Measurements from ENCODE around the gene MUC12. TPM values are rescaled to one million over a fixed set of nuclear protein-coding genes. Genes with fewer than 3 reads are reported as not detected.
"Not testable (repeated sequence)": the region's sequence is repeated elsewhere in the genome, so short reads cannot be mapped to it uniquely, and the experiment has no call there.

MUC12 gene
- total RNA-seq, 5 donors from 2014 or later (not counting 1 experiment from before 2014, with no cell fraction given), result 0.09 to 0.51 (median 0.33) TPM; not detected in 2

GRCh38 chr7:101064176-101064550 lies 94.8 kb downstream of the MUC12 start:
- peaks cover 38 to 54% of the 10 kb centered on the region in 2 donors for H3K27me3 Mint-ChIP-seq
- H3K36me3 Mint-ChIP-seq; H3K36me3 ChIP-seq (ENCODE audit: control insufficient read depth in 2 of 2, extremely low read depth in 1 of 2, insufficient read depth in 1 of 2, low read length in 1 of 2); H3K4me1 ChIP-seq (ENCODE audit: control insufficient read depth in 1 of 2, extremely low read depth in 1 of 2, insufficient read depth in 2 of 2, low read length in 2 of 2); H3K4me1 Mint-ChIP-seq; POLR2A ChIA-PET; H3K27ac Mint-ChIP-seq; H3K27ac ChIP-seq (ENCODE audit: low read length); H3K4me3 ChIP-seq (ENCODE audit: control insufficient read depth in 1 of 2, extremely low read depth in 1 of 2, low read length in 1 of 2); H3K9me3 Mint-ChIP-seq; ATAC-seq (replicated peaks in 1 of 4); H3K4me3 Mint-ChIP-seq; H3K9me3 ChIP-seq; DNase-seq: not testable (repeated sequence)
- CTCF ChIA-PET, result interaction anchor here (0.6 kb wide), 2 partner anchors 12 to 80 kb away, joined by 3 read pairs; no protein-coding TSS in a partner anchor
- H3K27me3 ChIP-seq (replicated peaks in 1 of 2; ENCODE audit: control insufficient read depth in 2 of 2, extremely low read depth in 1 of 2, insufficient read depth in 2 of 2, low read length in 1 of 2), result peaks cover 2 to 75% of the 10 kb centered on the region in 2 experiments
- WGBS (ENCODE audit: insufficient coverage), result 38% methylated on average over 6 of the region's 9 CpGs

- H3K27ac Mint-ChIP-seq; H3K9me3 ChIP-seq; H3K4me1 Mint-ChIP-seq; DNase-seq; H3K4me1 ChIP-seq (ENCODE audit: control insufficient read depth in 1 of 2, extremely low read depth in 1 of 2, insufficient read depth in 2 of 2, low read length in 2 of 2); H3K36me3 ChIP-seq (ENCODE audit: control insufficient read depth in 2 of 2, extremely low read depth in 1 of 2, insufficient read depth in 1 of 2, low read length in 1 of 2); H3K9me3 Mint-ChIP-seq; H3K4me3 ChIP-seq (ENCODE audit: control insufficient read depth in 1 of 2, extremely low read depth in 1 of 2, low read length in 1 of 2); H3K4me3 Mint-ChIP-seq; POLR2A ChIA-PET; H3K27ac ChIP-seq (ENCODE audit: low read length); ATAC-seq (replicated peaks in 1 of 4); H3K36me3 Mint-ChIP-seq: not testable (repeated sequence)
- WGBS (ENCODE audit: insufficient coverage), result 46% methylated on average over 2 of the region's 3 CpGs
- CTCF ChIA-PET, result interaction anchor here in 1 of 2 donors (0.6 kb wide), 2 partner anchors 143 to 164 kb away, joined by 3 to 5 read pairs; no protein-coding TSS in a partner anchor
- H3K27me3 ChIP-seq (replicated peaks in 1 of 2; ENCODE audit: control insufficient read depth in 2 of 2, extremely low read depth in 1 of 2, insufficient read depth in 2 of 2, low read length in 1 of 2), result peaks cover 2 to 72% of the 10 kb centered on the region in 2 experiments
- peaks cover 41 to 49% of the 10 kb centered on the region in 2 donors for H3K27me3 Mint-ChIP-seq
These were observed 95.8 kb downstream of the MUC12 start for GRCh38 chr7:101065162-101065561.

- no peaks in the 10 kb centered on the region for H3K36me3 Mint-ChIP-seq
- ChIA-PET POLR2A (no interaction called here), CTCF (no interaction called here)
- H3K27me3 Mint-ChIP-seq, result peaks cover 36 to 43% of the 10 kb centered on the region in 2 donors
- H3K36me3 ChIP-seq (ENCODE audit: control insufficient read depth in 2 of 2, extremely low read depth in 1 of 2, insufficient read depth in 1 of 2, low read length in 1 of 2), result no peaks in the 10 kb centered on the region
- no peaks in the 10 kb centered on the region for H3K4me1 ChIP-seq (ENCODE audit: control insufficient read depth in 1 of 2, extremely low read depth in 1 of 2, insufficient read depth in 2 of 2, low read length in 2 of 2)
- 63% methylated on average over 9 of the region's 15 CpGs for WGBS (ENCODE audit: insufficient coverage)
- no peak overlapping the region for H3K27ac Mint-ChIP-seq
- H3K27ac ChIP-seq (ENCODE audit: low read length), result no peak overlapping the region
- no peaks in the 10 kb centered on the region for H3K9me3 ChIP-seq
- H3K4me3 Mint-ChIP-seq, result no peak overlapping the region
- H3K4me3 ChIP-seq (ENCODE audit: control insufficient read depth in 1 of 2, extremely low read depth in 1 of 2, low read length in 1 of 2), result no peak overlapping the region
- no peaks in the 10 kb centered on the region for H3K4me1 Mint-ChIP-seq
- peaks cover 2 to 64% of the 10 kb centered on the region in 2 experiments for H3K27me3 ChIP-seq (replicated peaks in 1 of 2; ENCODE audit: control insufficient read depth in 2 of 2, extremely low read depth in 1 of 2, insufficient read depth in 2 of 2, low read length in 1 of 2)
- DNase-seq (no peak), ATAC-seq (replicated peaks in 1 of 4) (no peak)
- no peaks in the 10 kb centered on the region for H3K9me3 Mint-ChIP-seq
These were observed 96.9 kb downstream of the MUC12 start for GRCh38 chr7:101066141-101066832.

GRCh38 chr7:101066833-101067177 lies 97.4 kb downstream of the MUC12 start:
- no peak for ATAC-seq (replicated peaks in 1 of 4)
- Mint-ChIP-seq H3K27ac (no peak overlapping the region), H3K9me3 (no peaks in the 10 kb centered on the region), H3K4me3 (no peak overlapping the region), H3K4me1 (no peaks in the 10 kb centered on the region), H3K27me3 (peaks cover 35 to 41% of the 10 kb centered on the region in 2 donors), H3K36me3 (no peaks in the 10 kb centered on the region)
- H3K36me3 ChIP-seq (ENCODE audit: control insufficient read depth in 2 of 2, extremely low read depth in 1 of 2, insufficient read depth in 1 of 2, low read length in 1 of 2), result no peaks in the 10 kb centered on the region
- CTCF ChIA-PET, result no interaction called here
- H3K27ac ChIP-seq (ENCODE audit: low read length), result no peak overlapping the region
- WGBS (ENCODE audit: insufficient coverage), result 70% methylated on average over 7 of the region's 7 CpGs
- POLR2A ChIA-PET, result interaction anchor here in 1 of 2 donors (0.5 kb wide), 1 partner anchor 23 kb away, joined by 11 read pairs; no protein-coding TSS in a partner anchor
- no peaks in the 10 kb centered on the region for H3K9me3 ChIP-seq
- peaks cover 2 to 60% of the 10 kb centered on the region in 2 experiments for H3K27me3 ChIP-seq (replicated peaks in 1 of 2; ENCODE audit: control insufficient read depth in 2 of 2, extremely low read depth in 1 of 2, insufficient read depth in 2 of 2, low read length in 1 of 2)
- H3K4me1 ChIP-seq (ENCODE audit: control insufficient read depth in 1 of 2, extremely low read depth in 1 of 2, insufficient read depth in 2 of 2, low read length in 2 of 2), result no peaks in the 10 kb centered on the region
- H3K4me3 ChIP-seq (ENCODE audit: control insufficient read depth in 1 of 2, extremely low read depth in 1 of 2, low read length in 1 of 2), result no peak overlapping the region
- no peak for DNase-seq

- Histone ChIP-seq H3K9me3 (no peaks in the 10 kb centered on the region), H3K4me3 (ENCODE audit: control insufficient read depth in 1 of 2, extremely low read depth in 1 of 2, low read length in 1 of 2) (no peak overlapping the region), H3K36me3 (ENCODE audit: control insufficient read depth in 2 of 2, extremely low read depth in 1 of 2, insufficient read depth in 1 of 2, low read length in 1 of 2) (no peaks in the 10 kb centered on the region), H3K27me3 (replicated peaks in 1 of 2; ENCODE audit: control insufficient read depth in 2 of 2, extremely low read depth in 1 of 2, insufficient read depth in 2 of 2, low read length in 1 of 2) (peaks cover 2 to 56% of the 10 kb centered on the region in 2 experiments), H3K4me1 (ENCODE audit: control insufficient read depth in 1 of 2, extremely low read depth in 1 of 2, insufficient read depth in 2 of 2, low read length in 2 of 2) (no peaks in the 10 kb centered on the region), H3K27ac (ENCODE audit: low read length) (no peak overlapping the region)
- Mint-ChIP-seq H3K27me3 (peaks cover 32 to 33% of the 10 kb centered on the region in 2 donors), H3K27ac (no peak overlapping the region), H3K4me3 (no peak overlapping the region), H3K4me1 (no peaks in the 10 kb centered on the region), H3K36me3 (no peaks in the 10 kb centered on the region), H3K9me3 (no peaks in the 10 kb centered on the region)
- WGBS (ENCODE audit: insufficient coverage), result 84% methylated on average over 10 of the region's 10 CpGs
- no peak for DNase-seq
- CTCF ChIA-PET, result interaction anchor here in 1 of 2 donors (0.7 kb wide), 1 partner anchor 11 kb away, joined by 4 read pairs; no protein-coding TSS in a partner anchor
- POLR2A ChIA-PET, result no interaction called here
- ATAC-seq (replicated peaks in 1 of 4), result no peak
These were observed 99.0 kb downstream of the MUC12 start for GRCh38 chr7:101068401-101068800.

Other genes with a start within 250 kb of the MUC12 start
- gene EPO, start 249.1 kb upstream of the MUC12 start, total RNA-seq, result not detected
- gene ZAN, start 236.0 kb upstream of the MUC12 start, total RNA-seq, result not detected
- 10 to 100 TPM in 2 of 5 donors, 1 to 10 TPM in 3; 7.8 to 12.7 (median 9.5) TPM for gene EPHB4, start 142.0 kb upstream of the MUC12 start, total RNA-seq
- 10 to 100 TPM; 49.9 to 72.6 (median 70.2) TPM for gene SLC12A9, start 116.9 kb upstream of the MUC12 start, total RNA-seq
- 10 to 100 TPM in 2 of 5 donors, 1 to 10 TPM in 3; 5.6 to 14.6 (median 8.8) TPM for gene TRIP6, start 102.2 kb upstream of the MUC12 start, total RNA-seq
- gene SRRT, start 94.5 kb upstream of the MUC12 start, total RNA-seq, result 100 to 1,000 TPM; 224 to 308 (median 243) TPM
- gene UFSP1, start 79.8 kb upstream of the MUC12 start, total RNA-seq, result 1 to 10 TPM in 4 of 5 donors, under 1 TPM in 1; 0.50 to 9.0 (median 6.2) TPM
- gene ACHE, start 73.7 kb upstream of the MUC12 start, total RNA-seq, result under 1 TPM; 0.13 to 0.84 (median 0.44) TPM
- under 1 TPM in 3 of 5 donors, not detected in 2; 0.10 to 0.25 (median 0.18) TPM for gene MUC3A, start 20.0 kb upstream of the MUC12 start, total RNA-seq
- not detected for gene MUC17, start 50.5 kb downstream of the MUC12 start, total RNA-seq
- 10 to 100 TPM; 47.2 to 80.9 (median 77.4) TPM for gene TRIM56, start 115.9 kb downstream of the MUC12 start, total RNA-seq
- under 1 TPM in 4 of 5 donors, not detected in 1; 0.18 to 0.79 (median 0.51) TPM for gene SERPINE1, start 157.5 kb downstream of the MUC12 start, total RNA-seq
- 10 to 100 TPM in 3 of 5 donors, 1 to 10 TPM in 2; 8.1 to 16.7 (median 14.4) TPM for gene AP1S1, start 184.9 kb downstream of the MUC12 start, total RNA-seq
- not detected for gene VGF, start 196.0 kb downstream of the MUC12 start, total RNA-seq
- gene NAT16, start 210.7 kb downstream of the MUC12 start, total RNA-seq, result not detected
- gene MOGAT3, start 231.5 kb downstream of the MUC12 start, total RNA-seq, result not detected
- 10 to 100 TPM; 27.7 to 74.2 (median 58.8) TPM for gene PLOD3, start 248.0 kb downstream of the MUC12 start, total RNA-seq
- gene ZNHIT1, start 248.6 kb downstream of the MUC12 start, total RNA-seq, result 10 to 100 TPM; 32.9 to 54.1 (median 50.4) TPM